HG02943 (cell line): ENCODE data around the gene EYS.
"Not testable (repeated sequence)": the region's sequence is repeated elsewhere in the genome, so short reads cannot be mapped to it uniquely, and the experiment has no call there.

Source experiments
- ATAC-seq: cut with Tn5 transposase; IDR thresholded peaks from one replicate; pipeline ENCODE4 v1.9.1; 2021; ENCODE audit warnings: mild to moderate bottlenecking, low read depth, moderate library complexity; ENCODE audit not compliant: unreplicated experiment

Gene EYS

GRCh38 chr6:63904650-63905248 lies 1802.3 kb downstream of the EYS start:
- no peak for ATAC-seq

GRCh38 chr6:63899550-63899949 lies 1807.5 kb downstream of the EYS start:
- ATAC-seq, result no peak

- no peak for ATAC-seq
Measured at GRCh38 chr6:63897952-63898351, 1809.1 kb downstream of the EYS start.

- ATAC-seq, result no peak
Measured at GRCh38 chr6:63897459-63897858, 1809.6 kb downstream of the EYS start.

- ATAC-seq, result no peak
Measured at GRCh38 chr6:63888416-63888815, 1818.6 kb downstream of the EYS start.

GRCh38 chr6:63887804-63888203 lies 1819.2 kb downstream of the EYS start:
- not testable (repeated sequence) for ATAC-seq

GRCh38 chr6:63887002-63887751 lies 1819.8 kb downstream of the EYS start:
- no peak for ATAC-seq

- no peak for ATAC-seq
Measured at GRCh38 chr6:63886341-63886740, 1820.7 kb downstream of the EYS start.

- ATAC-seq, result no peak
Measured at GRCh38 chr6:63883597-63883996, 1823.4 kb downstream of the EYS start.

- no peak for ATAC-seq
Measured at GRCh38 chr6:63882208-63882607, 1824.8 kb downstream of the EYS start.

GRCh38 chr6:63881791-63882190 lies 1825.2 kb downstream of the EYS start:
- no peak for ATAC-seq

GRCh38 chr6:63872233-63872632 lies 1834.8 kb downstream of the EYS start:
- no peak for ATAC-seq

- no peak for ATAC-seq
Measured at GRCh38 chr6:63868351-63868750, 1838.7 kb downstream of the EYS start.

GRCh38 chr6:63864671-63865318 lies 1842.2 kb downstream of the EYS start:
- no peak for ATAC-seq

GRCh38 chr6:63864061-63864460 lies 1843.0 kb downstream of the EYS start:
- ATAC-seq, result no peak

- no peak for ATAC-seq
Measured at GRCh38 chr6:63862486-63863198, 1844.4 kb downstream of the EYS start.

- ATAC-seq, result no peak
Measured at GRCh38 chr6:63859528-63859927, 1847.5 kb downstream of the EYS start.

- no peak for ATAC-seq
Measured at GRCh38 chr6:63858691-63859090, 1848.3 kb downstream of the EYS start.

- no peak for ATAC-seq
Measured at GRCh38 chr6:63856271-63856670, 1850.8 kb downstream of the EYS start.

GRCh38 chr6:63844287-63844686 lies 1862.7 kb downstream of the EYS start:
- ATAC-seq, result no peak

- ATAC-seq, result no peak
Measured at GRCh38 chr6:63839485-63839884, 1867.5 kb downstream of the EYS start.
